Measurements from ENCODE around the gene RGS7BP. TPM values are rescaled to one million over a fixed set of nuclear protein-coding genes. Genes with fewer than 3 reads are reported as not detected.

The RGS7BP gene
- total and polyA plus RNA-seq, 2 experiments from 2014 or later, result 3.3 to 5.4 TPM

DNA sequence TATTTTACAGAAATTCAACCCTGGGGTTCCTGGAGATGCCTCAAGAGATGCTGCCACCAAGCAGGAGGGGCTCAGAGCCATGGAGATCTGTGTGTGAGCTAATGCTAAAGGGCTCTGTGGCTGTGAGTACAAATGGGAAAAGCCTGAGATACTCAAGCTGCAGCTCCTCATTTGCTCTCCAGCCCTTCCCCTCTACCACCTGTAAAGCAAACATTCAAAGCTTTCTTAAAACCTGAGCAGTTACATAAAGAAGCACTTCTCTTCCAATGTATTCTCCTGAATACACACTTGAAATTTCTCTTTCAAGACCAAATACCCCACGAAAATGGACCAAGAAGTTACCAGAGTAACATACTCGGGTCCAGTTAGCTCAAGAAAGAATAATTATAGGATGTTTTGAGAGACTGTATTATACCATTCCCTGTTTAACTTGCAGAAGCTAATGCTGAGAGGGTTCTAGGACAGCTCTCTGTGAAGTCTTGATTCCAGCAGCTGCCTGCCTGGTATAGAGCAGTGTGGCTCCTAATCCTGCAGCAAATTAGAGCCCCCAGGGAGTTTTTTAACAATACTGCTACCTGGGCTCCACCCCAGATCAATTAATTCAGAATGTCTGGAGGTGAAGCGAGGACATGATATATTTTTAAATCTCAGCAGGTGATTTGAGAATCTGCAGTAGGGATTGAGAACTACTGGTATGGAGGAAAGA lies 21.1 kb downstream of the RGS7BP start (continued):
- TF ChIP-seq ZNF462 (CRISPR knock-in tag; IDR thresholded peaks at IDR 0.05) (no peak), JUNB (IDR thresholded peaks at IDR 0.05; ENCODE audit: unreplicated experiment) (no peak), ETS1 (IDR thresholded peaks at IDR 0.05) (no peak), EZH2phosphoT487 (IDR thresholded peaks at IDR 0.05; ENCODE audit: unreplicated experiment) (no peak)
- TF ChIP-seq, protein P1, sequence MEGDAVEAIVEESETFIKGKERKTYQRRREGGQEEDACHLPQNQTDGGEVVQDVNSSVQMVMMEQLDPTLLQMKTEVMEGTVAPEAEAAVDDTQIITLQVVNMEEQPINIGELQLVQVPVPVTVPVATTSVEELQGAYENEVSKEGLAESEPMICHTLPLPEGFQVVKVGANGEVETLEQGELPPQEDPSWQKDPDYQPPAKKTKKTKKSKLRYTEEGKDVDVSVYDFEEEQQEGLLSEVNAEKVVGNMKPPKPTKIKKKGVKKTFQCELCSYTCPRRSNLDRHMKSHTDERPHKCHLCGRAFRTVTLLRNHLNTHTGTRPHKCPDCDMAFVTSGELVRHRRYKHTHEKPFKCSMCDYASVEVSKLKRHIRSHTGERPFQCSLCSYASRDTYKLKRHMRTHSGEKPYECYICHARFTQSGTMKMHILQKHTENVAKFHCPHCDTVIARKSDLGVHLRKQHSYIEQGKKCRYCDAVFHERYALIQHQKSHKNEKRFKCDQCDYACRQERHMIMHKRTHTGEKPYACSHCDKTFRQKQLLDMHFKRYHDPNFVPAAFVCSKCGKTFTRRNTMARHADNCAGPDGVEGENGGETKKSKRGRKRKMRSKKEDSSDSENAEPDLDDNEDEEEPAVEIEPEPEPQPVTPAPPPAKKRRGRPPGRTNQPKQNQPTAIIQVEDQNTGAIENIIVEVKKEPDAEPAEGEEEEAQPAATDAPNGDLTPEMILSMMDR (conservative IDR thresholded peaks at IDR 0.05; ENCODE audit: low read depth in 2 of 2), result no peak

DNA sequence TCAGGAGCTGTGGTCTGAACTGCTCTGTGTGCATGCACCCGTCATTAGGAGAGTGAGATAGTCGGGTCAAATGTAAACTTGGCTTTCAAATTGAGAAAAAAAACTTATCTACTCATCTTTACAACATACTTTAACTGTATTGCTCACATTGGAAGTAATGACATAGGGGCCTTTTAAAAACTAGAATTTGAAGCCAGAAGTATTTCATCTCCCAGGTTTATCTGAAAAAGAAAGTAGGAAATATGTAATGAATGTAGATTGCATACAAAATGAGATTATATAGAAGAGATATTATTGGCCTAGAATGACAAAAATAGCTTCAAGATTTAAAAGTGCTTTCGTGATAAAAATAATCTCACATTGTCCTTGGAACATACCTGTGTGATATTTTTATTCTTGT lies 24.3 kb downstream of the RGS7BP start:
- Mint-ChIP-seq H3K36me3 (ENCODE audit: low read depth) (no peaks in the 10 kb centered on the region), H3K27ac (no peak overlapping the region), H3K4me3 (no peak overlapping the region), H3K4me1 (peaks cover 8% of the 10 kb centered on the region), H3K27me3 (ENCODE audit: insufficient read depth, low read depth, poor library complexity) (no peaks in the 10 kb centered on the region), H3K9me3 (no peaks in the 10 kb centered on the region)
- H3K4me1 ChIP-seq (ENCODE audit: insufficient read depth), result peaks cover 18% of the 10 kb centered on the region
- no peak for DNase-seq (ENCODE audit: low spot score)
- ATAC-seq, result no peak
- H3K27ac ChIP-seq (ENCODE audit: low read depth), result no peak overlapping the region
- 0 out of 2 replicates have a peak, but pooled peaks cover 3% of the 10 kb centered on the region for H3K9me2 ChIP-seq (ENCODE audit: insufficient read depth)
- TF ChIP-seq JUNB (IDR thresholded peaks at IDR 0.05; ENCODE audit: unreplicated experiment) (no peak), CREB1 (CRISPR knock-in tag; IDR thresholded peaks at IDR 0.05; ENCODE audit: low read depth) (no peak), ETS1 (IDR thresholded peaks at IDR 0.05) (no peak), EZH2 (IDR thresholded peaks at IDR 0.05; ENCODE audit: low read depth, unreplicated experiment) (no peak), POLR2AphosphoS5 (IDR thresholded peaks at IDR 0.05; ENCODE audit: low read depth) (no peak), NANOG (IDR thresholded peaks at IDR 0.05; ENCODE audit: borderline replicate concordance) (no peak)
- TF ChIP-seq, protein P2, sequence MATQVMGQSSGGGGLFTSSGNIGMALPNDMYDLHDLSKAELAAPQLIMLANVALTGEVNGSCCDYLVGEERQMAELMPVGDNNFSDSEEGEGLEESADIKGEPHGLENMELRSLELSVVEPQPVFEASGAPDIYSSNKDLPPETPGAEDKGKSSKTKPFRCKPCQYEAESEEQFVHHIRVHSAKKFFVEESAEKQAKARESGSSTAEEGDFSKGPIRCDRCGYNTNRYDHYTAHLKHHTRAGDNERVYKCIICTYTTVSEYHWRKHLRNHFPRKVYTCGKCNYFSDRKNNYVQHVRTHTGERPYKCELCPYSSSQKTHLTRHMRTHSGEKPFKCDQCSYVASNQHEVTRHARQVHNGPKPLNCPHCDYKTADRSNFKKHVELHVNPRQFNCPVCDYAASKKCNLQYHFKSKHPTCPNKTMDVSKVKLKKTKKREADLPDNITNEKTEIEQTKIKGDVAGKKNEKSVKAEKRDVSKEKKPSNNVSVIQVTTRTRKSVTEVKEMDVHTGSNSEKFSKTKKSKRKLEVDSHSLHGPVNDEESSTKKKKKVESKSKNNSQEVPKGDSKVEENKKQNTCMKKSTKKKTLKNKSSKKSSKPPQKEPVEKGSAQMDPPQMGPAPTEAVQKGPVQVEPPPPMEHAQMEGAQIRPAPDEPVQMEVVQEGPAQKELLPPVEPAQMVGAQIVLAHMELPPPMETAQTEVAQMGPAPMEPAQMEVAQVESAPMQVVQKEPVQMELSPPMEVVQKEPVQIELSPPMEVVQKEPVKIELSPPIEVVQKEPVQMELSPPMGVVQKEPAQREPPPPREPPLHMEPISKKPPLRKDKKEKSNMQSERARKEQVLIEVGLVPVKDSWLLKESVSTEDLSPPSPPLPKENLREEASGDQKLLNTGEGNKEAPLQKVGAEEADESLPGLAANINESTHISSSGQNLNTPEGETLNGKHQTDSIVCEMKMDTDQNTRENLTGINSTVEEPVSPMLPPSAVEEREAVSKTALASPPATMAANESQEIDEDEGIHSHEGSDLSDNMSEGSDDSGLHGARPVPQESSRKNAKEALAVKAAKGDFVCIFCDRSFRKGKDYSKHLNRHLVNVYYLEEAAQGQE (IDR thresholded peaks at IDR 0.05; ENCODE audit: unreplicated experiment), result no peak
- no peaks in the 10 kb centered on the region for H3K36me3 ChIP-seq (ENCODE audit: insufficient read depth)
- no peak overlapping the region for H3K4me2 ChIP-seq
- H2AFZ ChIP-seq, result no peak overlapping the region
- no peaks in the 10 kb centered on the region for H3K79me2 ChIP-seq (replicated peaks; ENCODE audit: insufficient read depth)
- no peaks in the 10 kb centered on the region for H4K20me1 ChIP-seq (replicated peaks; ENCODE audit: insufficient read depth)
- no peak overlapping the region for H3K4me3 ChIP-seq
- H3F3A ChIP-seq (replicated peaks; ENCODE audit: low read depth), result no peaks in the 10 kb centered on the region
- H3K27me3 ChIP-seq (ENCODE audit: insufficient read depth), result no peaks in the 10 kb centered on the region

Measured in GM23338 (cell line).